HCT116 (cell line): ENCODE data around the gene SCAF4. TPM values are rescaled to one million over a fixed set of nuclear protein-coding genes. Genes with fewer than 3 reads are reported as not detected.

Experiments used
- ATAC-seq: fragments of 200-7000 bp; cut with Tn5 transposase; 2 replicates; pipeline ENCODE4 v1.9.1; 2020; ENCODE audit warnings: mild to moderate bottlenecking, moderate library complexity
- BruUV-seq: library from RNA; stranded (reverse); fragments of 400-500 nt; replicated peaks from 2 replicates; lab custom pipeline; 2021; lab: Mats Ljungman, UMichigan
- CTCF ChIA-PET: fragments of 300-600 bp; sonication (Branson Sonifier 250); formaldehyde crosslinking; loops from one replicate; lab custom pipeline; 2021; ENCODE audit warnings: antibody characterized with exemption; lab: Charles Lee
- POLR2A ChIA-PET: fragments of 300-600, 350-600 bp; sonication (Branson Sonifier 250); formaldehyde crosslinking; loops from one replicate; lab custom pipeline; 2021; ENCODE audit warnings: antibody characterized with exemption; lab: Charles Lee
- RAD21 ChIA-PET, 2 experiments: fragments of 300-600 bp; sonication (Branson Sonifier 250); formaldehyde crosslinking; loops; one replicate each; lab custom pipeline; 2023; ENCODE audit warnings: low total read pairs in 2 of 2; ENCODE audit not compliant: uncharacterized antibody in 2 of 2, unreplicated experiment in 2 of 2, low non-redundant PET in 1 of 2; lab: Charles Lee
- DNase-seq: peaks from one replicate; pipeline ENCODE4 v3.0.0-alpha.2; 2010; ENCODE audit warnings: low read depth, low spot score
- H2AFZ ChIP-seq: fragments of 200-600 bp; shearing (Covaris generic), sonication (generic); 2 replicates; pipeline ENCODE4 v1.6.1; 2017; ENCODE audit warnings: low read depth, mixed run types, mixed read lengths, antibody characterized with exemption, low read length; ENCODE audit not compliant: poor library complexity, severe bottlenecking
- H3K27ac ChIP-seq: 2 replicates; pipeline ENCODE4 v1.5.1; 2012; ENCODE audit warnings: low read depth, low read length
- H3K27me3 ChIP-seq: fragments of 200-600 bp; sonication (generic); 2 replicates; pipeline ENCODE4 v1.6.1; 2016; ENCODE audit warnings: mixed run types, low read length, mixed read lengths; ENCODE audit not compliant: insufficient read depth
- H3K36me3 ChIP-seq, 2 experiments: fragments of 200-500 bp in 1 of 2; fragments of 200-600 bp in 1 of 2; sonication (Bioruptor generic) in 1 of 2; sonication (generic) in 1 of 2; 2 replicates each; pipeline versions ENCODE4 v1.5.1 to v1.6.1; 2014 to 2016; ENCODE audit warnings: low read length in 2 of 2, inconsistent platforms in 1 of 2, mixed read lengths in 1 of 2, mixed run types in 1 of 2; ENCODE audit not compliant: insufficient read depth in 2 of 2, control insufficient read depth in 1 of 2
- H3K4me1 ChIP-seq, 2 experiments: fragments of 200-600 bp in 1 of 2; sonication (generic) in 1 of 2; 2 replicates each; pipeline versions ENCODE4 v1.5.1 to v1.6.1; 2012 to 2017; ENCODE audit warnings: low read length in 2 of 2, inconsistent platforms in 1 of 2, mild to moderate bottlenecking in 1 of 2, mixed read lengths in 1 of 2, mixed run types in 1 of 2, moderate library complexity in 1 of 2; ENCODE audit not compliant: insufficient read depth in 2 of 2, control insufficient read depth in 1 of 2
- H3K4me2 ChIP-seq: fragments of 200-600 bp; sonication (generic); 2 replicates; pipeline ENCODE4 v1.6.1; 2017; ENCODE audit warnings: mixed run types, low read length, mixed read lengths
- H3K4me3 ChIP-seq, 2 experiments: fragments of 200-600 bp in 1 of 2; sonication (generic) in 1 of 2; replicated peaks in 1 of 2; 2 replicates each; pipeline ENCODE4 v1.5.1; 2011 to 2016; ENCODE audit warnings: low read length in 2 of 2, control low read depth in 1 of 2, low read depth in 1 of 2, mild to moderate bottlenecking in 1 of 2, mixed read lengths in 1 of 2, mixed run types in 1 of 2
- H3K79me2 ChIP-seq: fragments of 200-600 bp; sonication (generic); 2 replicates; pipeline ENCODE4 v1.6.1; 2017; ENCODE audit warnings: mild to moderate bottlenecking, mixed run types, low read length, moderate library complexity, mixed read lengths; ENCODE audit not compliant: insufficient read depth
- H3K9ac ChIP-seq: fragments of 200-600 bp; sonication (generic); 2 replicates; pipeline ENCODE4 v1.6.1; 2016; ENCODE audit warnings: low read length, mixed read lengths
- H3K9me2 ChIP-seq: fragments of 200-600 bp; sonication (generic), shearing (Covaris generic); 2 replicates; pipeline ENCODE4 v1.6.1; 2017; ENCODE audit warnings: mixed run types, mild to moderate bottlenecking, moderate library complexity; ENCODE audit not compliant: insufficient read depth
- H3K9me3 ChIP-seq, 2 experiments: fragments of 200-500 bp in 1 of 2; fragments of 200-600 bp in 1 of 2; sonication (Bioruptor generic) in 1 of 2; sonication (generic) in 1 of 2; 2 replicates each; pipeline ENCODE4 v1.6.1; 2014 to 2017; ENCODE audit warnings: low read length in 2 of 2, mixed read lengths in 2 of 2, inconsistent platforms in 1 of 2, low read depth in 1 of 2, mild to moderate bottlenecking in 1 of 2, mixed run types in 1 of 2, moderate library complexity in 1 of 2; ENCODE audit not compliant: control insufficient read depth in 1 of 2, insufficient read depth in 1 of 2
- H4K20me1 ChIP-seq: fragments of 200-600 bp; sonication (generic), shearing (Covaris generic); 2 replicates; pipeline ENCODE4 v1.6.1; 2017; ENCODE audit warnings: mixed run types, mild to moderate bottlenecking, moderate library complexity; ENCODE audit not compliant: insufficient read depth
- ATF3 ChIP-seq: IDR thresholded peaks from 2 replicates; pipeline ENCODE4 v1.6.1; 2012
- CTCF ChIP-seq, 3 experiments: fragments of 200-600 bp in 1 of 3; sonication (generic) in 1 of 3; IDR thresholded peaks in 2 of 3; conservative IDR thresholded peaks in 1 of 3; 2 replicates each; pipeline ENCODE4 v1.5.1; 2012 to 2017; ENCODE audit warnings: low read depth in 2 of 3, low read length in 2 of 3, antibody characterized with exemption in 1 of 3, borderline replicate concordance in 1 of 3, control low read depth in 1 of 3, mild to moderate bottlenecking in 1 of 3, mixed read lengths in 1 of 3, mixed run types in 1 of 3, moderate library complexity in 1 of 3; ENCODE audit not compliant: insufficient read depth in 1 of 3
- EGR1 ChIP-seq: IDR thresholded peaks from 2 replicates; pipeline ENCODE4 v1.6.1; 2012; ENCODE audit warnings: low read depth
- EZH2 ChIP-seq: fragments of 200-600 bp; sonication (generic); IDR thresholded peaks from 2 replicates; pipeline ENCODE4 v1.6.1; 2017; ENCODE audit warnings: antibody characterized with exemption, mixed run types
- JUND ChIP-seq: IDR thresholded peaks from 2 replicates; pipeline ENCODE4 v1.6.1; 2012
- POLR2A ChIP-seq: IDR thresholded peaks from 2 replicates; pipeline ENCODE4 v1.7.0; 2011; ENCODE audit warnings: borderline replicate concordance; ENCODE audit not compliant: insufficient read depth, insufficient read length; ENCODE audit errors: extremely low read depth
- POLR2AphosphoS5 ChIP-seq: IDR thresholded peaks from 2 replicates; pipeline ENCODE4 v1.6.1; 2011; ENCODE audit warnings: mild to moderate bottlenecking, low read depth, low read length, moderate library complexity
- RAD21 ChIP-seq: IDR thresholded peaks from 2 replicates; pipeline ENCODE4 v1.6.1; 2012; ENCODE audit warnings: low read depth, mild to moderate bottlenecking
- SIN3A ChIP-seq: IDR thresholded peaks from 2 replicates; pipeline ENCODE4 v1.6.1; 2012; ENCODE audit warnings: low read depth
- TCF7L2 ChIP-seq: IDR thresholded peaks from 2 replicates; pipeline ENCODE4 v1.7.0; 2011; ENCODE audit warnings: borderline replicate concordance, inconsistent platforms; ENCODE audit not compliant: insufficient read depth, insufficient read length; ENCODE audit errors: extremely low read depth
- intact Hi-C: fragments of 100-400 bp; cut with micrococcal nuclease; formaldehyde crosslinking; loops from 2 replicates; pipeline ENCODE4 v1.10.0; 2022
- total RNA-seq: library from RNA; stranded (reverse); gene quantifications from one replicate; pipeline ENCODE4 v1.2.1, GENCODE V29; 2021; ENCODE audit not compliant: unreplicated experiment
- TF ChIP-seq, protein P1 (sequence below): IDR thresholded peaks from 2 replicates; pipeline ENCODE4 v1.6.1; 2012; ENCODE audit warnings: low read depth
- TF ChIP-seq, protein P2 (sequence below): IDR thresholded peaks from 2 replicates; pipeline ENCODE4 v1.6.1; 2012

SCAF4 gene
- total RNA-seq, 1 experiment from 2014 or later, result 31.1 TPM

GRCh38 chr21:31623664-31624063 is 108.3 kb downstream of the SCAF4 start:
- Histone ChIP-seq H4K20me1 (no peaks in the 10 kb centered on the region), H3K9me3 (no peaks in the 10 kb centered on the region), H3K27ac (no peak overlapping the region), H2AFZ (no peak overlapping the region), H3K4me1 (no peaks in the 10 kb centered on the region), H3K4me3 (no peak overlapping the region), H3K36me3 (no peaks in the 10 kb centered on the region), H3K27me3 (no peaks in the 10 kb centered on the region), H3K9me2 (no peaks in the 10 kb centered on the region), H3K79me2 (no peaks in the 10 kb centered on the region)
- DNase-seq (no peak), ATAC-seq (peak; percentile 67)
- no TSS peak for BruUV-seq
- ChIA-PET POLR2A (no interaction called here), CTCF (no interaction called here), RAD21 (no interaction called here)
- intact Hi-C loops, result no loop called here
- TF ChIP-seq RAD21 (peak; percentile 30), CTCF (IDR thresholded peaks at IDR 0.05 in 2 of 3, conservative IDR thresholded peaks at IDR 0.05 in 1 of 3; ENCODE audit: borderline replicate concordance in 1 of 3, insufficient read depth in 1 of 3, low read depth in 2 of 3, low read length in 2 of 3) (peak in 2 of 3 experiments; percentile 22 to 28; a peak in 3 of 6 replicates), POLR2A (no peak)
- TF ChIP-seq, all 23 proteins: peak for 2
- Histone ChIP-seq H3K9ac (no peak overlapping the region), H3K4me2 (no peak overlapping the region)

- RAD21 ChIA-PET, result no interaction called here
- no peak for ATAC-seq
- no peak for DNase-seq
- Histone ChIP-seq H3K36me3 (no peaks in the 10 kb centered on the region), H3K4me2 (no peak overlapping the region), H4K20me1 (no peaks in the 10 kb centered on the region), H3K9me2 (no peaks in the 10 kb centered on the region), H3K27me3 (no peaks in the 10 kb centered on the region), H3K79me2 (no peaks in the 10 kb centered on the region), H3K9ac (no peak overlapping the region), H2AFZ (no peak overlapping the region), H3K4me3 (no peak overlapping the region), H3K27ac (no peak overlapping the region), H3K4me1 (no peaks in the 10 kb centered on the region), H3K9me3 (no peaks in the 10 kb centered on the region)
- BruUV-seq, result no TSS peak
- CTCF ChIA-PET, result no interaction called here
- intact Hi-C loops, result no loop called here
- no peak for TF ChIP-seq JUND
- TF ChIP-seq POLR2AphosphoS5, result no peak
- TF ChIP-seq SIN3A, result no peak
- TF ChIP-seq EZH2, result no peak
- no peak for TF ChIP-seq RAD21
- TF ChIP-seq, protein P1, sequence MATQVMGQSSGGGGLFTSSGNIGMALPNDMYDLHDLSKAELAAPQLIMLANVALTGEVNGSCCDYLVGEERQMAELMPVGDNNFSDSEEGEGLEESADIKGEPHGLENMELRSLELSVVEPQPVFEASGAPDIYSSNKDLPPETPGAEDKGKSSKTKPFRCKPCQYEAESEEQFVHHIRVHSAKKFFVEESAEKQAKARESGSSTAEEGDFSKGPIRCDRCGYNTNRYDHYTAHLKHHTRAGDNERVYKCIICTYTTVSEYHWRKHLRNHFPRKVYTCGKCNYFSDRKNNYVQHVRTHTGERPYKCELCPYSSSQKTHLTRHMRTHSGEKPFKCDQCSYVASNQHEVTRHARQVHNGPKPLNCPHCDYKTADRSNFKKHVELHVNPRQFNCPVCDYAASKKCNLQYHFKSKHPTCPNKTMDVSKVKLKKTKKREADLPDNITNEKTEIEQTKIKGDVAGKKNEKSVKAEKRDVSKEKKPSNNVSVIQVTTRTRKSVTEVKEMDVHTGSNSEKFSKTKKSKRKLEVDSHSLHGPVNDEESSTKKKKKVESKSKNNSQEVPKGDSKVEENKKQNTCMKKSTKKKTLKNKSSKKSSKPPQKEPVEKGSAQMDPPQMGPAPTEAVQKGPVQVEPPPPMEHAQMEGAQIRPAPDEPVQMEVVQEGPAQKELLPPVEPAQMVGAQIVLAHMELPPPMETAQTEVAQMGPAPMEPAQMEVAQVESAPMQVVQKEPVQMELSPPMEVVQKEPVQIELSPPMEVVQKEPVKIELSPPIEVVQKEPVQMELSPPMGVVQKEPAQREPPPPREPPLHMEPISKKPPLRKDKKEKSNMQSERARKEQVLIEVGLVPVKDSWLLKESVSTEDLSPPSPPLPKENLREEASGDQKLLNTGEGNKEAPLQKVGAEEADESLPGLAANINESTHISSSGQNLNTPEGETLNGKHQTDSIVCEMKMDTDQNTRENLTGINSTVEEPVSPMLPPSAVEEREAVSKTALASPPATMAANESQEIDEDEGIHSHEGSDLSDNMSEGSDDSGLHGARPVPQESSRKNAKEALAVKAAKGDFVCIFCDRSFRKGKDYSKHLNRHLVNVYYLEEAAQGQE, result no peak
- TF ChIP-seq CTCF (IDR thresholded peaks at IDR 0.05 in 2 of 3, conservative IDR thresholded peaks at IDR 0.05 in 1 of 3; ENCODE audit: borderline replicate concordance in 1 of 3, insufficient read depth in 1 of 3, low read depth in 2 of 3, low read length in 2 of 3), result no peak
- no peak for TF ChIP-seq TCF7L2
- no peak for TF ChIP-seq ATF3
- TF ChIP-seq, protein P2, sequence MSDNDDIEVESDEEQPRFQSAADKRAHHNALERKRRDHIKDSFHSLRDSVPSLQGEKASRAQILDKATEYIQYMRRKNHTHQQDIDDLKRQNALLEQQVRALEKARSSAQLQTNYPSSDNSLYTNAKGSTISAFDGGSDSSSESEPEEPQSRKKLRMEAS, result no peak
- TF ChIP-seq EGR1, result no peak
- POLR2A ChIA-PET, result no interaction called here
These were observed 109.5 kb downstream of the SCAF4 start for GRCh38 chr21:31622397-31622796.
